NCI-H1105 treated with DMSO at 0.1 percent for 48 hours (cell line): ENCODE results near the gene DLG2.
"Not testable (repeated sequence)": the region's sequence is repeated elsewhere in the genome, so short reads cannot be mapped to it uniquely, and the experiment has no call there.

Experiments used
- DNase-seq: peaks from one replicate; lab custom pipeline; 2025; lab: John Stamatoyannopoulos, UW

Gene DLG2

GRCh38 chr11:85316967-85317366 is 310.2 kb downstream of the DLG2 start:
- no peak for DNase-seq

- DNase-seq = no peak
Observed at GRCh38 chr11:85313741-85314140, 313.4 kb downstream of the DLG2 start.

GRCh38 chr11:85310479-85310878 is 316.7 kb downstream of the DLG2 start:
- DNase-seq = peak; percentile 10

- no peak for DNase-seq
Observed at GRCh38 chr11:85307366-85307765, 319.8 kb downstream of the DLG2 start.

GRCh38 chr11:85301895-85302678 is 325.1 kb downstream of the DLG2 start:
- DNase-seq = no peak

- DNase-seq = no peak
Observed at GRCh38 chr11:85299258-85299942, 327.7 kb downstream of the DLG2 start.

GRCh38 chr11:85295694-85296271 is 331.4 kb downstream of the DLG2 start:
- DNase-seq = no peak

- DNase-seq = no peak
Observed at GRCh38 chr11:85281550-85281949, 345.6 kb downstream of the DLG2 start.

GRCh38 chr11:85279267-85279666 is 347.9 kb downstream of the DLG2 start:
- DNase-seq = no peak

- DNase-seq = no peak
Observed at GRCh38 chr11:85277693-85278092, 349.5 kb downstream of the DLG2 start.

GRCh38 chr11:85276332-85276731 is 350.8 kb downstream of the DLG2 start:
- no peak for DNase-seq

GRCh38 chr11:85270315-85270714 is 356.8 kb downstream of the DLG2 start:
- DNase-seq = not testable (repeated sequence)

GRCh38 chr11:85269109-85269508 is 358.0 kb downstream of the DLG2 start:
- no peak for DNase-seq

GRCh38 chr11:85266646-85267045 is 360.5 kb downstream of the DLG2 start:
- no peak for DNase-seq

GRCh38 chr11:85263328-85263727 is 363.8 kb downstream of the DLG2 start:
- DNase-seq = no peak

- no peak for DNase-seq
Observed at GRCh38 chr11:85257837-85258236, 369.3 kb downstream of the DLG2 start.

- no peak for DNase-seq
Observed at GRCh38 chr11:85256433-85256832, 370.7 kb downstream of the DLG2 start.

GRCh38 chr11:85249482-85249881 is 377.7 kb downstream of the DLG2 start:
- no peak for DNase-seq

GRCh38 chr11:85247797-85248196 is 379.3 kb downstream of the DLG2 start:
- no peak for DNase-seq

- DNase-seq = no peak
Observed at GRCh38 chr11:85238906-85239305, 388.2 kb downstream of the DLG2 start.

GRCh38 chr11:85238038-85238437 is 389.1 kb downstream of the DLG2 start:
- DNase-seq = not testable (repeated sequence)

- DNase-seq = no peak
Observed at GRCh38 chr11:85236211-85236610, 390.9 kb downstream of the DLG2 start.

GRCh38 chr11:85232559-85232958 is 394.6 kb downstream of the DLG2 start:
- DNase-seq = no peak
